Measurements from ENCODE around the gene CHD6.

- TF ChIP-seq CTCF (IDR thresholded peaks at IDR 0.05) (no peak), POLR2A (IDR thresholded peaks at IDR 0.05) (no peak)
Measured at GRCh38 chr20:41643504-41643938, 25.3 kb upstream of the CHD6 start.

All from prostate gland (tissue), 2 donors.